GM23338 (cell line): Measurements from ENCODE around the gene GSX2. TPM values are rescaled to one million over a fixed set of nuclear protein-coding genes. Genes with fewer than 3 reads are reported as not detected.

ENCODE experiments used
- ATAC-seq: fragments of 200-7000 bp; cut with Tn5 transposase; 3 replicates; pipeline ENCODE4 v1.9.1; 2020
- DNase-seq: peaks from one replicate; pipeline ENCODE4 v3.0.0-alpha.2; 2015; ENCODE audit warnings: low spot score
- H2AFZ ChIP-seq: fragments of 200-600 bp; sonication (generic); 2 replicates; pipeline ENCODE4 v1.8.0; 2016; ENCODE audit warnings: antibody characterized with exemption, mild to moderate bottlenecking, moderate library complexity
- H3F3A ChIP-seq: fragments of 200-600 bp; sonication (generic); replicated peaks from 2 replicates; pipeline ENCODE4 v1.8.0; 2017; ENCODE audit warnings: antibody characterized with exemption, mixed run types, low read depth
- H3K27ac ChIP-seq: fragments of 200-600 bp; sonication (generic); 2 replicates; pipeline ENCODE4 v1.6.1; 2016; ENCODE audit warnings: low read depth
- H3K27me3 ChIP-seq: fragments of 200-600 bp; sonication (generic); 2 replicates; pipeline ENCODE4 v1.8.0; 2016; ENCODE audit warnings: mild to moderate bottlenecking, mixed run types, moderate library complexity; ENCODE audit not compliant: insufficient read depth
- H3K36me3 ChIP-seq: fragments of 200-600 bp; sonication (generic); 2 replicates; pipeline ENCODE4 v1.8.0; 2016; ENCODE audit warnings: mild to moderate bottlenecking; ENCODE audit not compliant: insufficient read depth
- H3K4me1 ChIP-seq: fragments of 200-600 bp; sonication (generic); 2 replicates; pipeline ENCODE4 v1.8.0; 2016; ENCODE audit warnings: mild to moderate bottlenecking, moderate library complexity; ENCODE audit not compliant: insufficient read depth
- H3K4me2 ChIP-seq: fragments of 200-600 bp; sonication (generic); 2 replicates; pipeline ENCODE4 v1.7.1; 2017; ENCODE audit warnings: mixed run types
- H3K4me3 ChIP-seq: fragments of 200-600 bp; sonication (generic); 2 replicates; pipeline ENCODE4 v1.6.1; 2016; ENCODE audit warnings: mixed run types
- H3K79me2 ChIP-seq: fragments of 200-600 bp; sonication (generic); replicated peaks from 2 replicates; pipeline ENCODE4 v1.8.0; 2017; ENCODE audit warnings: mild to moderate bottlenecking; ENCODE audit not compliant: insufficient read depth
- H3K9me2 ChIP-seq: fragments of 200-600 bp; sonication (generic); 2 replicates; pipeline ENCODE4 v1.8.0; 2017; ENCODE audit not compliant: insufficient read depth
- H4K20me1 ChIP-seq: fragments of 200-600 bp; sonication (generic); replicated peaks from 2 replicates; pipeline ENCODE4 v1.8.0; 2017; ENCODE audit warnings: mild to moderate bottlenecking; ENCODE audit not compliant: insufficient read depth
- H3K27ac Mint-ChIP-seq: 2 replicates; pipeline ENCODE4 v1.8.0; 2020; ENCODE audit warnings: inconsistent platforms, mild to moderate bottlenecking, moderate library complexity, mixed read lengths
- H3K27me3 Mint-ChIP-seq: 3 replicates; pipeline ENCODE4 v1.8.0; 2022; ENCODE audit warnings: low read depth, mild to moderate bottlenecking, moderate library complexity, mixed read lengths, inconsistent platforms; ENCODE audit not compliant: insufficient read depth, poor library complexity
- H3K36me3 Mint-ChIP-seq: 3 replicates; pipeline ENCODE4 v1.8.0; 2021; ENCODE audit warnings: low read depth, mild to moderate bottlenecking, inconsistent platforms, moderate library complexity, mixed read lengths
- H3K4me1 Mint-ChIP-seq: 3 replicates; pipeline ENCODE4 v1.8.0; 2020; ENCODE audit warnings: mild to moderate bottlenecking, inconsistent platforms, mixed read lengths
- H3K4me3 Mint-ChIP-seq: 3 replicates; pipeline ENCODE4 v1.8.0; 2021; ENCODE audit warnings: moderate library complexity, mild to moderate bottlenecking, inconsistent platforms, mixed read lengths
- H3K9me3 Mint-ChIP-seq: 3 replicates; pipeline ENCODE4 v1.8.0; 2020; ENCODE audit warnings: moderate library complexity, mild to moderate bottlenecking, inconsistent platforms, mixed read lengths
- CREB1 ChIP-seq: fragments of 250-450 bp; sonication (Bioruptor Pico); IDR thresholded peaks from 2 replicates; pipeline ENCODE4 v1.5.0; 2020; ENCODE audit warnings: low read depth, mild to moderate bottlenecking, moderate library complexity
- CTCF ChIP-seq, 2 experiments: fragments of 200-600 bp in 1 of 2; sonication (generic) in 1 of 2; conservative IDR thresholded peaks; 2 replicates each; pipeline versions ENCODE4 v1.5.1 to v1.6.1; 2016 to 2017; ENCODE audit warnings: antibody characterized with exemption in 2 of 2, low read depth in 2 of 2, mild to moderate bottlenecking in 2 of 2, moderate library complexity in 1 of 2
- ETS1 ChIP-seq: IDR thresholded peaks from 2 replicates; pipeline ENCODE4 v1.6.1; 2016; ENCODE audit warnings: antibody characterized with exemption
- EZH2 ChIP-seq: fragments of 200-600 bp; sonication (generic); IDR thresholded peaks from one replicate; pipeline ENCODE4 v1.8.0; 2017; ENCODE audit warnings: antibody characterized with exemption, mild to moderate bottlenecking, low read depth; ENCODE audit not compliant: unreplicated experiment
- EZH2phosphoT487 ChIP-seq: fragments of 200-600 bp; sonication (generic); IDR thresholded peaks from one replicate; pipeline ENCODE4 v1.8.1; 2018; ENCODE audit warnings: antibody characterized with exemption; ENCODE audit not compliant: unreplicated experiment
- JUNB ChIP-seq: IDR thresholded peaks from one replicate; pipeline ENCODE4 v1.6.1; 2016; ENCODE audit warnings: antibody characterized with exemption; ENCODE audit not compliant: unreplicated experiment
- NANOG ChIP-seq: IDR thresholded peaks from 2 replicates; pipeline ENCODE4 v1.6.1; 2016; ENCODE audit warnings: antibody characterized with exemption, borderline replicate concordance
- POLR2AphosphoS5 ChIP-seq: IDR thresholded peaks from 2 replicates; pipeline ENCODE4 v1.6.1; 2016; ENCODE audit warnings: antibody characterized with exemption, low read depth
- REST ChIP-seq: IDR thresholded peaks from one replicate; pipeline ENCODE4 v1.6.1; 2018; ENCODE audit warnings: antibody characterized with exemption; ENCODE audit not compliant: unreplicated experiment
- STAT1 ChIP-seq: IDR thresholded peaks from one replicate; pipeline ENCODE4 v1.6.1; 2016; ENCODE audit warnings: antibody characterized with exemption; ENCODE audit not compliant: unreplicated experiment
- ZNF114 ChIP-seq: fragments of 250-450 bp; sonication (Bioruptor Pico); IDR thresholded peaks from 2 replicates; pipeline ENCODE4 v1.5.0; 2020; ENCODE audit warnings: mild to moderate bottlenecking, moderate library complexity
- ZNF331 ChIP-seq: fragments of 250-450 bp; sonication (Bioruptor Pico); IDR thresholded peaks from 2 replicates; pipeline ENCODE4 v1.5.0; 2020; ENCODE audit warnings: low read depth, mild to moderate bottlenecking, moderate library complexity
- ZNF462 ChIP-seq: fragments of 250-450 bp; sonication (Bioruptor Pico); IDR thresholded peaks from 2 replicates; pipeline ENCODE4 v1.5.0; 2020; ENCODE audit warnings: mild to moderate bottlenecking, moderate library complexity
- polyA plus RNA-seq: library from polyadenylated mRNA; unstranded; fragments of >200 nt; fragmentation: Nextera tagmentation; extraction: Ambion mirVana; gene quantifications from 2 replicates; pipeline ENCODE4 v1.2.1, GENCODE V29; 2016
- total RNA-seq: library from RNA; depleted of rRNA; stranded (reverse); fragments of >200 nt; shearing (Covaris generic); gene quantifications from 2 replicates; pipeline ENCODE4 v1.2.3, GENCODE V29; 2014

GSX2 gene
- total and polyA plus RNA-seq, 2 experiments from 2014 or later, result 0.34 TPM; not detected in 1

GRCh38 chr4:54144661-54145171 lies 44.8 kb downstream of the GSX2 start:
- no peaks in the 10 kb centered on the region for H3K36me3 ChIP-seq
- no peak overlapping the region for H3K4me3 ChIP-seq
- H3K9me3 Mint-ChIP-seq, result peaks cover 6% of the 10 kb centered on the region; the same call in 1 of the 3 replicates
- H3K4me1 Mint-ChIP-seq, result no peaks in the 10 kb centered on the region
- no peak for DNase-seq
- H3K27ac ChIP-seq, result no peak overlapping the region
- H3K27ac Mint-ChIP-seq, result no peak overlapping the region
- no peaks in the 10 kb centered on the region for H3K79me2 ChIP-seq
- H3K36me3 Mint-ChIP-seq, result no peaks in the 10 kb centered on the region; the same call in 2 of the 3 replicates
- H3K27me3 ChIP-seq, result no peaks in the 10 kb centered on the region
- no peaks in the 10 kb centered on the region for H3K4me1 ChIP-seq
- no peak for ATAC-seq
- H3K27me3 Mint-ChIP-seq, result peaks cover 1% of the 10 kb centered on the region
- H3K9me2 ChIP-seq, result no peaks in the 10 kb centered on the region
- H4K20me1 ChIP-seq, result no peaks in the 10 kb centered on the region
- H3K4me2 ChIP-seq, result no peak overlapping the region
- peak overlapping the region; percentile 38; the same call in 1 of the 2 replicates for H2AFZ ChIP-seq
- H3F3A ChIP-seq, result no peaks in the 10 kb centered on the region
- H3K4me3 Mint-ChIP-seq, result no peak overlapping the region
- TF ChIP-seq NANOG (no peak), STAT1 (no peak), POLR2AphosphoS5 (no peak), REST (no peak), ETS1 (no peak), EZH2 (no peak), ZNF462 (CRISPR knock-in tag) (no peak), CREB1 (no peak), ZNF114 (CRISPR knock-in tag) (no peak), JUNB (no peak), ZNF331 (no peak), EZH2phosphoT487 (no peak), CTCF (conservative IDR thresholded peaks at IDR 0.05; ENCODE audit: low read depth in 2 of 2) (no peak)
